Ishikawa (cell line): ENCODE data around the gene C3.

Source experiments
- CEBPB ChIP-seq: IDR thresholded peaks from 2 replicates; pipeline ENCODE4 v1.6.1; 2012
- CREB1 ChIP-seq: IDR thresholded peaks from 2 replicates; pipeline ENCODE4 v1.6.1; 2012; ENCODE audit warnings: low read depth
- EGR1 ChIP-seq: IDR thresholded peaks from 2 replicates; pipeline ENCODE4 v1.6.1; 2012
- EP300 ChIP-seq: IDR thresholded peaks from 2 replicates; pipeline ENCODE4 v1.6.1; 2012; ENCODE audit warnings: borderline replicate concordance
- FOXM1 ChIP-seq: IDR thresholded peaks from 2 replicates; pipeline ENCODE4 v1.6.1; 2012; ENCODE audit warnings: low read depth, borderline replicate concordance
- MAX ChIP-seq: IDR thresholded peaks from 2 replicates; pipeline ENCODE4 v1.6.1; 2012
- NFIC ChIP-seq: IDR thresholded peaks from 2 replicates; pipeline ENCODE4 v1.6.1; 2012
- RAD21 ChIP-seq: IDR thresholded peaks from 2 replicates; pipeline ENCODE4 v1.6.1; 2012; ENCODE audit warnings: low read depth
- TAF1 ChIP-seq: IDR thresholded peaks from 2 replicates; pipeline ENCODE4 v1.6.1; 2012; ENCODE audit warnings: low read depth, mild to moderate bottlenecking
- TCF12 ChIP-seq: IDR thresholded peaks from 2 replicates; pipeline ENCODE4 v1.6.1; 2012; ENCODE audit warnings: low read depth
- TEAD4 ChIP-seq: IDR thresholded peaks from 2 replicates; pipeline ENCODE4 v1.6.1; 2012
- YY1 ChIP-seq: IDR thresholded peaks from 2 replicates; pipeline ENCODE4 v1.6.1; 2012; ENCODE audit warnings: low read depth
- ZBTB7A ChIP-seq: IDR thresholded peaks from 2 replicates; pipeline ENCODE4 v1.6.1; 2012; ENCODE audit warnings: low read depth
- TF ChIP-seq, protein P1 (sequence below): IDR thresholded peaks from 2 replicates; pipeline ENCODE4 v1.6.1; 2012
- TF ChIP-seq, protein P2 (sequence below): IDR thresholded peaks from 2 replicates; pipeline ENCODE4 v1.6.1; 2012; ENCODE audit warnings: low read depth, mild to moderate bottlenecking

The C3 gene

DNA sequence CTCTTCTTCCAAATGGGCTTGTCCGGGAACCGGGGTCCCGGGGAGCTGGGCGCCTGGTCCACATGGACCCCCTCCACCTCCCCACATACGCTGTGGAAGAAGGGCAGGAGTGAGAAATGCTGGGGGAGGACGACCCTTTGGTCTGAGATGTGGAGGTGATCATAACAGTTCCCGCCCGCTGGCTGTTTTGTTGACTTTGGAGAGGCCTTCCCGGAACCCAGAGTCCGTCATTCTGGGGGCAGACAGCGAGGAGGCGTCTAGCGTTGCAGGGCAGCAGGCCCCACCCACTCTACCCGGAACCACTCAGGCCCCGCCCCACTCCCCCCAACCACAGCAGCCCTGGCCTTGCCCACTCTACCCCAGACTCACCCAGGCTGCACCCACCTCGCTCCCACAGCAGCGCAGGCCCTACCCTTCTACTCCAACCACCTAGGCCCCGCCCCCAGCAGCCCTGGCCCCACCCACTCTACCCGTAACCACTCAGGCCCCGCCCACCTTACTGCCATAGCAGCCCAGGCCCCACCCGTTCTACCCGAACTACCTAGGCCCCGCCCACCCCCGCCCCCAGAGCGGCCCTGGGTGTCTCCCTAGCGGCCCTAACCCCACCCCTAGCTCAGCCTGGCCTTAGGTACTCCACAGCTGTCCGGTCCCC is 9.8 kb upstream of the C3 start:
- no peak for TF ChIP-seq EP300
- no peak for TF ChIP-seq RAD21
- no peak for TF ChIP-seq CEBPB
- no peak for TF ChIP-seq TEAD4
- TF ChIP-seq CREB1, result no peak
- TF ChIP-seq, protein P1, sequence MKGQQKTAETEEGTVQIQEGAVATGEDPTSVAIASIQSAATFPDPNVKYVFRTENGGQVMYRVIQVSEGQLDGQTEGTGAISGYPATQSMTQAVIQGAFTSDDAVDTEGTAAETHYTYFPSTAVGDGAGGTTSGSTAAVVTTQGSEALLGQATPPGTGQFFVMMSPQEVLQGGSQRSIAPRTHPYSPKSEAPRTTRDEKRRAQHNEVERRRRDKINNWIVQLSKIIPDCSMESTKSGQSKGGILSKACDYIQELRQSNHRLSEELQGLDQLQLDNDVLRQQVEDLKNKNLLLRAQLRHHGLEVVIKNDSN, result no peak
- TF ChIP-seq NFIC, result no peak
- TF ChIP-seq FOXM1, result no peak
- TF ChIP-seq TCF12, result no peak
- TF ChIP-seq, protein P2, sequence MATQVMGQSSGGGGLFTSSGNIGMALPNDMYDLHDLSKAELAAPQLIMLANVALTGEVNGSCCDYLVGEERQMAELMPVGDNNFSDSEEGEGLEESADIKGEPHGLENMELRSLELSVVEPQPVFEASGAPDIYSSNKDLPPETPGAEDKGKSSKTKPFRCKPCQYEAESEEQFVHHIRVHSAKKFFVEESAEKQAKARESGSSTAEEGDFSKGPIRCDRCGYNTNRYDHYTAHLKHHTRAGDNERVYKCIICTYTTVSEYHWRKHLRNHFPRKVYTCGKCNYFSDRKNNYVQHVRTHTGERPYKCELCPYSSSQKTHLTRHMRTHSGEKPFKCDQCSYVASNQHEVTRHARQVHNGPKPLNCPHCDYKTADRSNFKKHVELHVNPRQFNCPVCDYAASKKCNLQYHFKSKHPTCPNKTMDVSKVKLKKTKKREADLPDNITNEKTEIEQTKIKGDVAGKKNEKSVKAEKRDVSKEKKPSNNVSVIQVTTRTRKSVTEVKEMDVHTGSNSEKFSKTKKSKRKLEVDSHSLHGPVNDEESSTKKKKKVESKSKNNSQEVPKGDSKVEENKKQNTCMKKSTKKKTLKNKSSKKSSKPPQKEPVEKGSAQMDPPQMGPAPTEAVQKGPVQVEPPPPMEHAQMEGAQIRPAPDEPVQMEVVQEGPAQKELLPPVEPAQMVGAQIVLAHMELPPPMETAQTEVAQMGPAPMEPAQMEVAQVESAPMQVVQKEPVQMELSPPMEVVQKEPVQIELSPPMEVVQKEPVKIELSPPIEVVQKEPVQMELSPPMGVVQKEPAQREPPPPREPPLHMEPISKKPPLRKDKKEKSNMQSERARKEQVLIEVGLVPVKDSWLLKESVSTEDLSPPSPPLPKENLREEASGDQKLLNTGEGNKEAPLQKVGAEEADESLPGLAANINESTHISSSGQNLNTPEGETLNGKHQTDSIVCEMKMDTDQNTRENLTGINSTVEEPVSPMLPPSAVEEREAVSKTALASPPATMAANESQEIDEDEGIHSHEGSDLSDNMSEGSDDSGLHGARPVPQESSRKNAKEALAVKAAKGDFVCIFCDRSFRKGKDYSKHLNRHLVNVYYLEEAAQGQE, result no peak
- TF ChIP-seq MAX, result no peak
- TF ChIP-seq TAF1, result no peak
- TF ChIP-seq ZBTB7A, result no peak
- no peak for TF ChIP-seq EGR1
- TF ChIP-seq YY1, result no peak

DNA sequence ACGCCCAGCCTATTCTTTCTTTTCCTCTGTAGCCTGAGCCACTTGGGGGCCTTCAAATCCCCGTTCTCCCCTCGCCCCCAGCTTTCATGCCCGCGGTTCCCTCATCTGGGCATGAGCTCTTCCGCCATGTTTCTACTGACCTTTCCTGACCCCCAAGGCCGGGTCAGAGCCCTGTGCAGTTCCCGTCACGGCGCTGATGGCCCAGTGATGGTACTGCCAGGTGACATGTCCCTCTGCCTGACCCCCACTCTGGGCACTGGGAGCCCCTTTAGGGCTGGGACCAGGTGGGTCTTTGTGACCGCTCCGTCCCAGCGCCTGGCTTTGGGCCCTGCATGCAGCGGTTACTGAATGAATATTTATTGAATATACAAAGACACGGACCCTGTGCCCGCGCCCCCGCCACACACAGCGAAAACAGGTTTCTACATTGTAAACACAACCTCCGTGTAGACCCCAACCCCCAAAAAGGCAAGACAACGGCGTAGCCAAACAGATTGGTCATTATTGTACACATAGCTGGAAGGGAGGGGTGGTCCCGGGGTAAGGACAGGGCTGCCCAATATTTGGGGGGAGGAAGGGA is 9.2 kb upstream of the C3 start:
- TF ChIP-seq CREB1, result no peak
- no peak for TF ChIP-seq RAD21
- TF ChIP-seq TEAD4, result no peak
- TF ChIP-seq CEBPB, result no peak
- TF ChIP-seq TAF1, result no peak
- TF ChIP-seq NFIC, result no peak
- no peak for TF ChIP-seq ZBTB7A

DNA sequence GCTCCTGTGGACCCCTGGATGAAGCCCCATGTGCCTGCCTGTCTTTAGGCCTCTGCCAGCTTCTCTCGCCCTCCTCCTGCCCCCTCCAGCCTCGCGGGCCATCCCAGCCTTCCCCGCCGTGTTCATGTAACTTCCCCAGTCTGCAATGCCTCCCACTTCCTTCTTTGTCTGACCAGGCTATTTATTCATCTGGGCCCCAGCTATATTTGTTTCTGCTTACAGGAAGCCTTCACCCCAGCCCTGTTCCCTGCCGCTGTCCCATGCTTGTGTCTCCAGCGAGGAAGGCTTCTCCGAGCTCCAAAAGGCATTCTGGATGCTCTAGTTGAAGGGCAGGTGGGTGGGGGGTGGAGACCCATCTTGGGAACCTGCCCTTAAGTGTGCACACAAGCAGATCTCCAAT is 7.9 kb upstream of the C3 start:
- TF ChIP-seq MAX (no peak), FOXM1 (no peak), YY1 (no peak), CREB1 (no peak)

DNA sequence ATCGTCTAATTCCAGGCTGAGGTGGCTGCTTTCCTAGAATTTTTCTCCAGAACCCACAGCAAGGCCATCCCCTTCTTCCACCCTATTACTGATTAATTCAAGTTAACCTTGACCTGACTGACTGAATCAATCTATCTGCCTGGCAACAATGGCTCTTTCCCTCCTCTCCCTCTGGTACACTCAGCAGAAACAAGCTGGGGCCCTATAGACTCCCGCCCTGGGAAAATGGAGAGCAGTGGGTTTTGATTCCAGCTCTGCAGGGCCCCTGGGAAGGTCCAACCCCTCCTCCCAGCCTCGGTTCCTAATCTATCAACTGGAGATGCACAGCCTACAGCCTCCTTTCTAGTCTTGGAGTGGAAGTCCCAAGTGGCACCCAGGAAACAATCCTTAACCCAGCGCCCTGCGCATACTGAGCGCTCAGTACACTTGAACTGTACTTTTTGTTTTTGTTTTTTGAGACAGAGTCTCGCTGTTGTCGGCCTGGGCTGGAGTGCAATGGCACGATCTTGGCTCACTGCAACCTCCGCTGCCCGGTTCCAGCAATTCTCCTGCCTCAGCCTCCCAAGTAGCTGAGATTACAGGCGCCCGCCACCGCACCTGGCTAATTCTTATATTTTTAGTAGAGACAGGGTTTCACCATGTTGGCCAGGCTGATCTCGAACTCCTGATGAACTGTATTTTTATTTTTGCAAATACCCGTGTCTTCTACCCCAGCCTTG is 5.2 kb upstream of the C3 start:
- TF ChIP-seq CREB1, result no peak
- TF ChIP-seq EP300, result no peak
- no peak for TF ChIP-seq YY1
- no peak for TF ChIP-seq FOXM1
- no peak for TF ChIP-seq EGR1
- TF ChIP-seq TEAD4, result no peak
- no peak for TF ChIP-seq NFIC
- TF ChIP-seq CEBPB, result no peak
- TF ChIP-seq, protein P2, result no peak
- no peak for TF ChIP-seq MAX
- TF ChIP-seq RAD21, result no peak
- TF ChIP-seq TCF12, result no peak
- TF ChIP-seq ZBTB7A, result no peak
- TF ChIP-seq, protein P1, result no peak
- no peak for TF ChIP-seq TAF1

- TF ChIP-seq EP300 (no peak), CREB1 (no peak)
Observed at GRCh38 chr19:6724631-6725492, 4.4 kb upstream of the C3 start.
